AG09309 (cell line): ENCODE results near the gene BRPF1.
A peak's percentile ranks its signal among the peaks of the same experiment; 100 is the strongest.

Source experiments
- DNase-seq: peaks from one replicate; pipeline ENCODE4 v3.0.0-alpha.2; 2010; ENCODE audit warnings: low read depth
- H3K4me3 ChIP-seq: 2 replicates; pipeline ENCODE4 v1.5.1; 2011; ENCODE audit warnings: mild to moderate bottlenecking, low read depth, low read length, moderate library complexity; ENCODE audit not compliant: control insufficient read depth
- TF ChIP-seq, protein P1 (sequence below): IDR thresholded peaks from 2 replicates; pipeline ENCODE4 v1.5.1; 2011; ENCODE audit warnings: mild to moderate bottlenecking, low read depth, low read length, inconsistent platforms; ENCODE audit not compliant: insufficient read depth, control insufficient read depth; ENCODE audit errors: missing control alignments

The BRPF1 gene

DNA sequence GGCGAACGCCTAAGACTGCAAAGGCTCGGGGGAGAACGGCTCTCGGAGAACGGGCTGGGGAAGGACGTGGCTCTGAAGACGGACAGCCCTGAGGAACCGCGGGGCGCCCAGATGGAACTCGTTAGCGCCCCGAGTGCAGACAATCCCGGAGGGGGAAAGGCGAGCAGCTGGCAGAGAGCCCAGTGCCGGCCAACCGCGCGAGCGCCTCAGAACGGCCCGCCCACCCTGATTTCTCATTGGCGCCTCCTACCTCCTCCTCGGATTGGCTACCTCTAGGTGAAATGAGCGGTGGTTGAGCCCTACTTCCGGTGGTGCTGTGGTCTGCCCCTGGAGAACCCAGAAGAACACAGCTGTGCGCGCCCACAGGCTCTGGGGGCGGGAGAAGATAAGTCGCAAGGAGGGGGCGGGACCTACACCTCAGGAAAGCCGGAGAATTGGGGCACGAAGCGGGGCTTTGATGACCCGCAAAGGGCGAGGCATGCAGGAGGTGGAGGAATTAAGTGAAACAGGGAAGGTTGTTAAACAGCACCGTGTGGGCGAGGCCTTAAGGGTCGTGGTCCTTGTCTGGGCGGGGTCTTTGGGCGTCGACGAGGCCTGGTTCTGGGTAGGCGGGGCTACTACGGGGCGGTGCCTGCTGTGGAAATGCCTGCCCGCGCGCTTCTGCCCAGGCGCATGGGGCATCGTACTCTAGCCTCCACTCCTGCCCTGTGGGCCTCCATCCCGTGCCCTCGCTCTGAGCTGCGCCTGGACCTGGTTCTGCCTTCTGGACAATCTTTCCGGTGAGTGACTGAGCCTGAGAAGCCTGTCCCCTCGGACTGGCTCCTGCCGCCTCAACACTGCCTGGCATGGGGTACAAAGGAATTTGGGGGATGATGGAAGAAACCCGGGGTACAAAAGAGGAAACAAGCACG is 18.4 kb downstream of the BRPF1 start, which contains the start of gene OGG1:
Gene OGG1, plus strand, starts transcription at position 308 of the 911 bp plus-strand sequence. Its CDS starts 335 bp downstream, at position 643.
- TF ChIP-seq, protein P1, sequence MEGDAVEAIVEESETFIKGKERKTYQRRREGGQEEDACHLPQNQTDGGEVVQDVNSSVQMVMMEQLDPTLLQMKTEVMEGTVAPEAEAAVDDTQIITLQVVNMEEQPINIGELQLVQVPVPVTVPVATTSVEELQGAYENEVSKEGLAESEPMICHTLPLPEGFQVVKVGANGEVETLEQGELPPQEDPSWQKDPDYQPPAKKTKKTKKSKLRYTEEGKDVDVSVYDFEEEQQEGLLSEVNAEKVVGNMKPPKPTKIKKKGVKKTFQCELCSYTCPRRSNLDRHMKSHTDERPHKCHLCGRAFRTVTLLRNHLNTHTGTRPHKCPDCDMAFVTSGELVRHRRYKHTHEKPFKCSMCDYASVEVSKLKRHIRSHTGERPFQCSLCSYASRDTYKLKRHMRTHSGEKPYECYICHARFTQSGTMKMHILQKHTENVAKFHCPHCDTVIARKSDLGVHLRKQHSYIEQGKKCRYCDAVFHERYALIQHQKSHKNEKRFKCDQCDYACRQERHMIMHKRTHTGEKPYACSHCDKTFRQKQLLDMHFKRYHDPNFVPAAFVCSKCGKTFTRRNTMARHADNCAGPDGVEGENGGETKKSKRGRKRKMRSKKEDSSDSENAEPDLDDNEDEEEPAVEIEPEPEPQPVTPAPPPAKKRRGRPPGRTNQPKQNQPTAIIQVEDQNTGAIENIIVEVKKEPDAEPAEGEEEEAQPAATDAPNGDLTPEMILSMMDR: no peak
- peak within 1 kb of the TSS; percentile 82 for H3K4me3 ChIP-seq
- peak; percentile 95 for DNase-seq

DNA sequence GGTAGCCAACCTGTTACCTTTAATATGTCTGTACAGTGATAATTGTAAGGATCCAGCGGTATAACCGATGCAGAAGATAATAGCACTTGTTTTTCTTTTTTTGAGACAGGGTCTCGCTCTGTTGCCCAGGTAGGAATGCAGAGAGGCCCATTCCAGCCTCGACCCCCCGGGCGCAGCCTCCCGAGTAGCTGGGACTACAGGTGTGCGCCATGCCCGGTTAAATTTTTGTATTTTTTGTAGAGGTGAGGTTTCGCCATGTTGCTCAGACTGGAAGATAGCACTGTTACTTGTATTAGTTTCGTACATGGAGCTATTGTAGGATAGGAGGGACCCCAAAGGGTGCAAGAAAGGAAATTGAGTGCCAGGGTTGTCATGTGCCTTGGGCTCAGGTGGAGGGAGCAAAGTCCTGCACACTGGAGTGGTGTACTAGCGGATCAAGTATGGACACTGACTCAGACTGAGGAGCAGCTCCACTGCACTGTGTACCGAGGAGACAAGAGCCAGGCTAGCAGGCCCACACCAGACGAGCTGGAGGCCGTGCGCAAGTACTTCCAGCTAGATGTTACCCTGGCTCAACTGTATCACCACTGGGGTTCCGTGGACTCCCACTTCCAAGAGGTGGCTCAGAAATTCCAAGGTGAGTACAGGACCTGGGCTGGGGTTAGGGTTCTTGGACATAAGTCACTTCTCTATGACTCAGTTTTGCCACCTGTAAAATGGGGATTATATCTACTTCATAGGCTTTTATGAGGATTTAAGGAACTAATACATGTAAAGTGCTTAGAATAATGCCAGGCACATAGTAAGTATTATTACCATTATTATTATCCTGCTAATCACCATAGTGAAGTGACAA is 19.2 kb downstream of the BRPF1 start:
- H3K4me3 ChIP-seq: peak overlapping the region; percentile 82
- TF ChIP-seq, protein P1: no peak
- DNase-seq: no peak

DNA sequence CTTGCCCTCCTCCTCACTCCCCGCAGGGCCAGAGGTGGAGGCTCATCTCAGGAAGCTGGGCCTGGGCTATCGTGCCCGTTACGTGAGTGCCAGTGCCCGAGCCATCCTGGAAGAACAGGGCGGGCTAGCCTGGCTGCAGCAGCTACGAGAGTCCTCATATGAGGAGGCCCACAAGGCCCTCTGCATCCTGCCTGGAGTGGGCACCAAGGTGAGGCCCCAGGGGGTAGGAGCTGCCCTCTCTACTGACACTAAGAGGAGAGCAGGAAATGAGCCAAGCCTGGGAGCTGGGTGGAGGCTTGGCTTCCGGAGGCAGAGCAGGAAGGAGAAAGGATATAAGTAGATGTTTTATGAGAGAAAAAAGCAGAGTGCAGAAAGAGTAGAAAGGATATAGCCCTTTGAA is 23.1 kb downstream of the BRPF1 start:
- H3K4me3 ChIP-seq: no peak overlapping the region
- DNase-seq: no peak
- TF ChIP-seq, protein P1: no peak

DNA sequence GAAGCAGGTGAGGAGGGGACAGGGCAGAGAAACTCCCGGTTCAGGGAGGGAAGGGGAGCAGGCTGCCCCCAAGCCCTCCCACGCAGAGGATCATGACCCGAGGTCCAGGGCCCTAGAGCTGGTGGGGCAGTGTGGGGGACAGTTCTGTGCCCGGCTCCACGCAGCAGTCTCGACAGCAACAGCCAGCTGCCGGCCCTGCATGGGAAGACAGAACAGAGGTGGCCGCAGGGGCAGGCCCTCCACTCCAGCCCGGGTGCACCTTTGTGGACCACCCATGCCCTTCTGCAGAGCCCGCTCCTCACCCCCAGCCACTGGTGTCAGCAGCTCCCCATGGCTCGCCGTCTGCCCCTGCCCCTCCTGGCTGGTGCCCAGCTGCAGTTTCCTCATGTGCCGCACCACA is 25.9 kb downstream of the BRPF1 start:
- no peak overlapping the region for H3K4me3 ChIP-seq
- TF ChIP-seq, protein P1: no peak
- no peak for DNase-seq

DNA sequence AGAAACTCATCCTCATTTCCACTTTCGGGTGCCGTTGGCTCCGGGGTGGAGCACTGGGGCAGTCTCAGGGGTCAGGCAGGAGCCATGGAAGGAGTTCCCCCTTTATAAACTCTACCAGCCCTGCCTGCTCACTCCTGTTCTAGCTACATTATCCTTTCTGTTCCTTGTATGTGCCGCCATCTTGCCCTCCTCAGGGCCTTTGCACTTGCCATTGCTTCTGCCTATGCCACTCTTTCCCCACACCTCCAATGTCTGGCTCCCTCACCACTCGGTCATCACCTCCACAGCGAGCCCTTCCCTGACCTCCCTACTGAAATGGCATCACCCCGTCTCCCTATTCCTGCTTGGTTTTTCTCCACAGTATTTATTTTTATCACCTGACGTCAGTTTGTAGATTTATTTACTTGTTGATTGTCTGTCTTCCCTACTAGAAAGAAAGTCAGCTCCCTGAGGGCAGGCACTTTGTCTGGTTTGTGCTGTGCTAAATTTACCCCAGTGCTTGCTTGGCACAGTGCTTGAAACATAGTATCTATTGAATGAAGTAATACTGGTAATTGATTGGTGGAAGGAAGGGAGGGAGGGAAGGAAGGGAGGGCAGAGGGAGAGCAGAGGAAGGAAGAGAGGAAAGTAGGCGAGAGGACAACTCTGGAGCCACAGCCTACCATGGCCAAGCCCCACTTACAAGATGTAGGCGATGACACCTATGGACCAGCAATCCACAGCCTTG is 29.4 kb downstream of the BRPF1 start:
- TF ChIP-seq, protein P1: no peak
- H3K4me3 ChIP-seq: no peak overlapping the region
- no peak for DNase-seq

DNA sequence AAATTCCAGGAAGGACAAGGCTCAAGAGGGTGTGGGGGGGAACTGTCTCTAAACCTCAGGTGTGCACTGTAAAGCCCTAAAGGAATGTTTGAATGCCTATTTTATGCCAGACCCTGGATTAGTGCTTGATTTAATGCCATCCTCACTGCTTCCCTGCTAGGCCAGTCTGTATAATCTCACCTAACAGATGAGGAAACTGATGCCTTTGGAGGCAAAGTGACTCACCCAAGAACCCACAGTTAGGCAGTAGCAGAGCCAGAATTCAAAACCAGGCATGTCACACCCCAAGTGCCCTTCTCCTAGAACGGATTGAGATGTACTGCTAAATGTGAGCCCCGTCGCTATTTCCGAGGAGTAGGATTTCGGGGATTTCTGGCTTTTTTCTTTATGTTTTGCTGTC is 30.4 kb downstream of the BRPF1 start:
- DNase-seq: no peak
- TF ChIP-seq, protein P1: no peak
- H3K4me3 ChIP-seq: no peak overlapping the region
